ENCODE data around the gene FARS2.

FARS2 gene

GRCh38 chr6:5587648-5588047 lies 326.3 kb downstream of the FARS2 start:
- DNase-seq (ENCODE audit: low spot score): no peak

- DNase-seq (ENCODE audit: low spot score): no peak
These were observed 328.3 kb downstream of the FARS2 start for GRCh38 chr6:5589422-5590141.

- DNase-seq (ENCODE audit: low spot score): no peak
These were observed 328.9 kb downstream of the FARS2 start for GRCh38 chr6:5590187-5590586.

GRCh38 chr6:5592886-5593519 lies 331.7 kb downstream of the FARS2 start:
- no peak for DNase-seq (ENCODE audit: low spot score)

- DNase-seq (ENCODE audit: low spot score): no peak
These were observed 333.9 kb downstream of the FARS2 start for GRCh38 chr6:5595184-5595583.

- no peak for DNase-seq (ENCODE audit: low spot score)
These were observed 336.1 kb downstream of the FARS2 start for GRCh38 chr6:5597413-5597812.

- DNase-seq (ENCODE audit: low spot score): no peak
These were observed 336.8 kb downstream of the FARS2 start for GRCh38 chr6:5598123-5598522.

- DNase-seq (ENCODE audit: low spot score): no peak
These were observed 337.8 kb downstream of the FARS2 start for GRCh38 chr6:5599127-5599526.

GRCh38 chr6:5605937-5606336 lies 344.6 kb downstream of the FARS2 start:
- DNase-seq (ENCODE audit: low spot score): no peak

GRCh38 chr6:5606546-5606945 lies 345.2 kb downstream of the FARS2 start:
- no peak for DNase-seq (ENCODE audit: low spot score)

GRCh38 chr6:5610640-5611039 lies 349.3 kb downstream of the FARS2 start:
- no peak for DNase-seq (ENCODE audit: low spot score)

GRCh38 chr6:5617179-5617578 lies 355.9 kb downstream of the FARS2 start:
- DNase-seq (ENCODE audit: low spot score): no peak

- no peak for DNase-seq (ENCODE audit: low spot score)
These were observed 357.9 kb downstream of the FARS2 start for GRCh38 chr6:5619249-5619648.

GRCh38 chr6:5622276-5623005 lies 361.1 kb downstream of the FARS2 start:
- DNase-seq (ENCODE audit: low spot score): no peak

GRCh38 chr6:5623769-5624168 lies 362.5 kb downstream of the FARS2 start:
- DNase-seq (ENCODE audit: low spot score): no peak

GRCh38 chr6:5624256-5624655 lies 362.9 kb downstream of the FARS2 start:
- no peak for DNase-seq (ENCODE audit: low spot score)

- no peak for DNase-seq (ENCODE audit: low spot score)
These were observed 365.6 kb downstream of the FARS2 start for GRCh38 chr6:5626727-5627426.

- no peak for DNase-seq (ENCODE audit: low spot score)
These were observed 369.3 kb downstream of the FARS2 start for GRCh38 chr6:5630636-5631035.

- DNase-seq (ENCODE audit: low spot score): no peak
These were observed 371.1 kb downstream of the FARS2 start for GRCh38 chr6:5632348-5632935.

- DNase-seq (ENCODE audit: low spot score): no peak
These were observed 373.2 kb downstream of the FARS2 start for GRCh38 chr6:5634525-5634924.

- DNase-seq (ENCODE audit: low spot score): no peak
These were observed 375.1 kb downstream of the FARS2 start for GRCh38 chr6:5636210-5637030.
